SK-N-SH (cell line): ENCODE measurements around the gene SLC39A13. TPM values are rescaled to one million over a fixed set of nuclear protein-coding genes. Genes with fewer than 3 reads are reported as not detected.

Experiments used
- CTCF ChIA-PET: fragments of 300-600, 350-600 bp; formaldehyde crosslinking; extraction: SDS; loops from one replicate; lab custom pipeline; 2021; lab: Yijun Ruan, JAX
- POLR2A ChIA-PET: fragments of 350-600 bp; sonication (Branson Sonifier 250); formaldehyde crosslinking; extraction: SDS; loops from one replicate; lab custom pipeline; 2020; ENCODE audit warnings: antibody characterized with exemption, inconsistent platforms; lab: Yijun Ruan, JAX
- DNase-seq: peaks from one replicate; pipeline ENCODE4 v3.0.0; 2012
- H2AFZ ChIP-seq: fragments of 200-600 bp; sonication (generic); 2 replicates; pipeline ENCODE4 v1.8.1; 2016; ENCODE audit warnings: antibody characterized with exemption, mild to moderate bottlenecking, low read depth
- H3F3A ChIP-seq: fragments of 200-600 bp; sonication (generic); replicated peaks from 2 replicates; pipeline ENCODE3; 2016; ENCODE audit warnings: antibody characterized with exemption, mild to moderate bottlenecking; ENCODE audit not compliant: insufficient read depth
- H3K27ac ChIP-seq, 2 experiments: fragments of 200-500 bp in 1 of 2; fragments of 200-600 bp in 1 of 2; sonication (Bioruptor generic) in 1 of 2; sonication (generic), shearing (Covaris generic) in 1 of 2; 2 replicates each; pipeline versions ENCODE4 v1.5.1 to v1.6.1; 2014 to 2016; ENCODE audit warnings: low read depth in 2 of 2, inconsistent platforms in 1 of 2, low read length in 1 of 2, mild to moderate bottlenecking in 1 of 2, mixed read lengths in 1 of 2
- H3K27me3 ChIP-seq: fragments of 200-600 bp; sonication (generic), shearing (Covaris generic); 2 replicates; pipeline ENCODE4 v1.6.1; 2016; ENCODE audit warnings: mixed run types; ENCODE audit not compliant: insufficient read depth
- H3K36me3 ChIP-seq, 2 experiments: fragments of 200-500 bp in 1 of 2; fragments of 200-600 bp in 1 of 2; sonication (Bioruptor generic) in 1 of 2; sonication (generic) in 1 of 2; replicated peaks in 1 of 2; 2 replicates each; pipeline versions ENCODE3 to v1.5.1; 2014 to 2016; ENCODE audit warnings: low read length in 1 of 2, mild to moderate bottlenecking in 1 of 2; ENCODE audit not compliant: insufficient read depth in 2 of 2, control insufficient read depth in 1 of 2
- H3K4me1 ChIP-seq, 2 experiments: fragments of 200-500 bp in 1 of 2; fragments of 200-600 bp in 1 of 2; sonication (Bioruptor generic) in 1 of 2; sonication (generic), shearing (Covaris generic) in 1 of 2; 2 replicates each; pipeline versions ENCODE4 v1.5.1 to v1.6.1; 2014 to 2016; ENCODE audit warnings: low read depth in 1 of 2, low read length in 1 of 2, mixed run types in 1 of 2; ENCODE audit not compliant: insufficient read depth in 2 of 2, control insufficient read depth in 1 of 2
- H3K4me2 ChIP-seq: fragments of 200-600 bp; sonication (generic), shearing (Covaris generic); 2 replicates; pipeline ENCODE4 v1.6.1; 2017; ENCODE audit warnings: mixed run types
- H3K4me3 ChIP-seq, 2 experiments: fragments of 200-500 bp in 1 of 2; fragments of 200-600 bp in 1 of 2; sonication (Bioruptor generic) in 1 of 2; sonication (generic), shearing (Covaris generic) in 1 of 2; 2 replicates each; pipeline versions ENCODE4 v1.5.1 to v1.8.1; 2014 to 2016; ENCODE audit warnings: low read depth in 2 of 2, inconsistent platforms in 1 of 2, low read length in 1 of 2, mild to moderate bottlenecking in 1 of 2, mixed read lengths in 1 of 2, moderate library complexity in 1 of 2
- H3K79me2 ChIP-seq: fragments of 200-600 bp; sonication (generic); 2 replicates; pipeline ENCODE4 v1.8.1; 2017; ENCODE audit warnings: mild to moderate bottlenecking; ENCODE audit not compliant: insufficient read depth
- H3K9ac ChIP-seq: fragments of 200-600 bp; sonication (generic); 2 replicates; pipeline ENCODE4 v1.6.1; 2017; ENCODE audit warnings: mixed run types
- H3K9me2 ChIP-seq: fragments of 200-600 bp; sonication (generic); 2 replicates; pipeline ENCODE4 v1.6.1; 2017; ENCODE audit warnings: mixed run types
- H3K9me3 ChIP-seq: fragments of 200-600 bp; sonication (generic); 2 replicates; pipeline ENCODE4 v1.6.1; 2017; ENCODE audit warnings: mixed run types, mild to moderate bottlenecking, moderate library complexity
- H4K20me1 ChIP-seq: fragments of 200-600 bp; sonication (generic); 2 replicates; pipeline ENCODE4 v1.6.1; 2017; ENCODE audit warnings: mild to moderate bottlenecking, mixed run types; ENCODE audit not compliant: insufficient read depth
- CTCF ChIP-seq: fragments of 200-600 bp; sonication (generic); IDR thresholded peaks from 2 replicates; pipeline ENCODE4 v1.6.1; 2017; ENCODE audit warnings: antibody characterized with exemption, mild to moderate bottlenecking, moderate library complexity
- ELF1 ChIP-seq: IDR thresholded peaks from 2 replicates; pipeline ENCODE4 v1.4.0; 2012
- EP300 ChIP-seq, 2 experiments: IDR thresholded peaks; 2 replicates each; pipeline versions ENCODE4 v1.4.0 to v1.6.1; 2012; ENCODE audit warnings: borderline replicate concordance in 1 of 2, low read depth in 1 of 2, low read length in 1 of 2
- FOSL2 ChIP-seq: IDR thresholded peaks from 2 replicates; pipeline ENCODE4 v1.4.0; 2012; ENCODE audit warnings: low read depth, mild to moderate bottlenecking, moderate library complexity, borderline replicate concordance
- NFIC ChIP-seq: IDR thresholded peaks from 2 replicates; pipeline ENCODE4 v1.4.0; 2012; ENCODE audit warnings: borderline replicate concordance
- NRF1 ChIP-seq: IDR thresholded peaks from 2 replicates; pipeline ENCODE4 v1.6.1; 2012; ENCODE audit warnings: low read depth, mild to moderate bottlenecking, low read length
- PBX3 ChIP-seq: IDR thresholded peaks from 2 replicates; pipeline ENCODE4; 2012
- RFX5 ChIP-seq: IDR thresholded peaks from 2 replicates; pipeline ENCODE4 v1.6.1; 2012; ENCODE audit warnings: mild to moderate bottlenecking, improper control_type of control experiment, low read length
- TAF1 ChIP-seq: IDR thresholded peaks from 2 replicates; pipeline ENCODE4 v1.6.1; 2012; ENCODE audit warnings: low read depth, mild to moderate bottlenecking, low read length, moderate library complexity, borderline replicate concordance
- TEAD4 ChIP-seq: IDR thresholded peaks from 2 replicates; pipeline ENCODE4 v1.4.0; 2012; ENCODE audit warnings: mild to moderate bottlenecking, borderline replicate concordance; ENCODE audit not compliant: insufficient read depth
- ZBTB33 ChIP-seq: IDR thresholded peaks from 2 replicates; pipeline ENCODE4 v1.4.0; 2012; ENCODE audit warnings: low read depth, borderline replicate concordance
- WGBS: methylation state at CpG from one replicate; pipeline ENCODE4 v1.1.6; 2017; ENCODE audit warnings: low lambda C conversion rate; 5-methylcytosine and 5-hydroxymethylcytosine counted together
- polyA plus RNA-seq, 3 experiments: library from polyadenylated mRNA; depleted of rRNA; stranded (reverse); fragments of >200 nt; gene quantifications; 2 replicates each; pipeline ENCODE4 v1.2.3, GENCODE V29; 2012
- TF ChIP-seq, protein P1 (sequence below): IDR thresholded peaks from 2 replicates; pipeline ENCODE4 v1.4.0; 2012; ENCODE audit warnings: low read depth, borderline replicate concordance

The SLC39A13 gene
- polyA plus RNA-seq, 1 of the 3 experiments (the other 2 are of a cell fraction) = 65.5 TPM

GRCh38 chr11:47442514-47442913 is 34.1 kb downstream of the SLC39A13 start:
- ChIA-PET CTCF (interaction anchor here (1.4 to 3.1 kb wide), 4 partner anchors 11 to 111 kb away, joined by 4 to 16 read pairs (median 8); partner anchors contain the start of gene CELF1), POLR2A (no interaction called here)
- Histone ChIP-seq H3K9me3 (no peaks in the 10 kb centered on the region), H3K4me2 (no peak overlapping the region), H3K4me1 (no peaks in the 10 kb centered on the region; a peak in 1 of 4 replicates), H3K27ac (no peak overlapping the region), H2AFZ (no peak overlapping the region), H3K9ac (no peak overlapping the region), H3K9me2 (no peaks in the 10 kb centered on the region), H4K20me1 (no peaks in the 10 kb centered on the region), H3F3A (no peaks in the 10 kb centered on the region), H3K79me2 (no peaks in the 10 kb centered on the region), H3K4me3 (no peak overlapping the region), H3K36me3 (no peaks in the 10 kb centered on the region), H3K27me3 (no peaks in the 10 kb centered on the region)
- TF ChIP-seq TEAD4 = no peak
- TF ChIP-seq RFX5 = no peak
- TF ChIP-seq, protein P1, sequence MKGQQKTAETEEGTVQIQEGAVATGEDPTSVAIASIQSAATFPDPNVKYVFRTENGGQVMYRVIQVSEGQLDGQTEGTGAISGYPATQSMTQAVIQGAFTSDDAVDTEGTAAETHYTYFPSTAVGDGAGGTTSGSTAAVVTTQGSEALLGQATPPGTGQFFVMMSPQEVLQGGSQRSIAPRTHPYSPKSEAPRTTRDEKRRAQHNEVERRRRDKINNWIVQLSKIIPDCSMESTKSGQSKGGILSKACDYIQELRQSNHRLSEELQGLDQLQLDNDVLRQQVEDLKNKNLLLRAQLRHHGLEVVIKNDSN = no peak
- no peak for TF ChIP-seq NRF1
- no peak for TF ChIP-seq PBX3
- no peak for TF ChIP-seq TAF1
- TF ChIP-seq ELF1 = no peak
- TF ChIP-seq EP300 (IDR thresholded peaks at IDR 0.05; ENCODE audit: borderline replicate concordance in 1 of 2, low read depth in 1 of 2, low read length in 1 of 2) = no peak
- WGBS = 82% methylated on average over 6 of the region's 8 CpGs
- DNase-seq = no peak

- no peak overlapping the region for H3K4me2 ChIP-seq
- H3K4me1 ChIP-seq = no peaks in the 10 kb centered on the region; a peak in 1 of 4 replicates
- H3K9me2 ChIP-seq = no peaks in the 10 kb centered on the region
- no peak overlapping the region for H3K9ac ChIP-seq
- WGBS = 78% methylated on average over 12 of the region's 12 CpGs
- no peaks in the 10 kb centered on the region for H3K36me3 ChIP-seq
- no peaks in the 10 kb centered on the region for H3K27me3 ChIP-seq
- TF ChIP-seq CTCF (peak; percentile 6; the same call in 1 of the 2 replicates), ZBTB33 (no peak), NFIC (no peak), NRF1 (no peak), FOSL2 (no peak)
- no peaks in the 10 kb centered on the region for H3K9me3 ChIP-seq
- no peak overlapping the region for H3K4me3 ChIP-seq
- no peak overlapping the region for H2AFZ ChIP-seq
- CTCF ChIA-PET = interaction anchor here (1.4 to 3.1 kb wide), 5 partner anchors 10 to 110 kb away, joined by 4 to 16 read pairs (median 6); partner anchors contain the start of gene CELF1
- peak; percentile 71 for DNase-seq
- POLR2A ChIA-PET = no interaction called here
- no peaks in the 10 kb centered on the region for H3K79me2 ChIP-seq
- no peaks in the 10 kb centered on the region for H3F3A ChIP-seq
- no peaks in the 10 kb centered on the region for H4K20me1 ChIP-seq
- no peak overlapping the region for H3K27ac ChIP-seq
Measured at GRCh38 chr11:47443028-47443700, 34.8 kb downstream of the SLC39A13 start.
